ENCODE results near the gene M1AP. TPM values are rescaled to one million over a fixed set of nuclear protein-coding genes. Genes with fewer than 3 reads are reported as not detected.

The M1AP gene
- total and polyA plus RNA-seq, 2 of the 8 experiments (the other 6 are each of a cell fraction or from before 2014, with no cell fraction given) = 4.8 TPM

- DNase-seq (ENCODE audit: low read depth in 1 of 2, low spot score in 2 of 2) = no peak
These were observed 78.4 kb downstream of the M1AP start for GRCh38 chr2:74569686-74570085.

More at GRCh38 chr2:74569686-74570085, 78.4 kb downstream of the M1AP start:
- Histone ChIP-seq H3K23ac (ENCODE audit: insufficient read length) (no peak overlapping the region), H4K91ac (replicated peaks; ENCODE audit: insufficient read length, low read length) (no peak overlapping the region), H3K79me1 (ENCODE audit: low read depth, low read length) (0 out of 2 replicates have a peak, but pooled peaks cover 2% of the 10 kb centered on the region), H4K5ac (ENCODE audit: insufficient read length, low read depth, low read length) (no peak overlapping the region), H4K8ac (ENCODE audit: extremely low read depth, insufficient read depth, low read length) (no peak overlapping the region), H3K56ac (replicated peaks; ENCODE audit: insufficient read length, low read depth, low read length) (peak overlapping the region; percentile 90), H3K18ac (ENCODE audit: extremely low read depth, low read length) (no peak overlapping the region), H3K9ac (replicated peaks in 1 of 4; ENCODE audit: extremely low read depth in 1 of 4, low read depth in 3 of 4, low read length in 3 of 4) (no peak overlapping the region), H3K36me3 (ENCODE audit: control insufficient read depth in 2 of 4, insufficient read depth in 4 of 4, low read length in 3 of 4) (no peaks in the 10 kb centered on the region), H3K4me1 (replicated peaks in 1 of 4; ENCODE audit: control insufficient read depth in 3 of 4, insufficient read depth in 4 of 4, low read length in 3 of 4) (no peaks in the 10 kb centered on the region), H2BK120ac (replicated peaks; ENCODE audit: low read depth, low read length) (no peak overlapping the region), H3K9me3 (ENCODE audit: insufficient read depth in 2 of 2, low read depth in 1 of 2, low read length in 1 of 2) (no peaks in the 10 kb centered on the region), H2BK12ac (ENCODE audit: low read depth, low read length) (no peak overlapping the region), H3K23me2 (ENCODE audit: low read depth, low read length) (peaks cover 2% of the 10 kb centered on the region; the same call in 1 of the 2 replicates), H3K14ac (ENCODE audit: insufficient read length) (no peak overlapping the region), H2BK15ac (ENCODE audit: low read length) (no peak overlapping the region), H2AFZ (ENCODE audit: low read length) (no peak overlapping the region), H2BK20ac (ENCODE audit: low read length) (no peak overlapping the region), H2AK5ac (ENCODE audit: low read depth, low read length) (no peak overlapping the region), H3K4ac (replicated peaks; ENCODE audit: insufficient read length, low read depth, low read length) (no peak overlapping the region), H3K4me3 (ENCODE audit: extremely low read depth in 1 of 4, insufficient read depth in 2 of 4, low read depth in 3 of 4, low read length in 4 of 4) (no peak overlapping the region), H3K27ac (ENCODE audit: low read depth, low read length) (no peak overlapping the region), H3K4me2 (ENCODE audit: insufficient read depth in 1 of 2, low read depth in 2 of 2, low read length in 2 of 2) (no peak overlapping the region), H3K27me3 (replicated peaks in 1 of 4; ENCODE audit: control insufficient read depth in 3 of 4, extremely low read depth in 1 of 4, insufficient read depth in 3 of 4, low read length in 3 of 4) (no peaks in the 10 kb centered on the region), H3K79me2 (ENCODE audit: control insufficient read depth in 1 of 2, insufficient read depth in 2 of 2, low read length in 2 of 2) (no peaks in the 10 kb centered on the region), H4K20me1 (replicated peaks in 1 of 2; ENCODE audit: control insufficient read depth in 1 of 2, insufficient read depth in 2 of 2, low read length in 2 of 2) (no peaks in the 10 kb centered on the region), H2BK5ac (ENCODE audit: low read depth, low read length) (no peak overlapping the region)
- CTCF ChIA-PET (ENCODE audit: partially characterized antibody) = interaction anchor here (4.4 kb wide), 1 partner anchor 17 kb away, joined by 24 read pairs; no protein-coding TSS in a partner anchor
- whole genome bisulfite sequencing, 2 experiments (ENCODE audit: extremely low coverage in 1 of 2, insufficient coverage in 1 of 2, insufficient read length in 1 of 2, insufficient replicate concordance in 2 of 2, low coverage in 1 of 2, low lambda C conversion rate in 2 of 2, missing lambda C conversion rate in 1 of 2) = 69% methylated on average over 1 of the region's 1 CpG; no CpG with 5 or more reads in 1 of the 2 experiments
- POLR2A ChIA-PET (ENCODE audit: partially characterized antibody) = interaction anchor here (1.7 kb wide), 1 partner anchor 14 kb away, joined by 5 read pairs; no protein-coding TSS in a partner anchor
- FAIRE-seq = no peak
